Measurements from ENCODE around the gene ATAD3A.
"Not testable (repeated sequence)": the region's sequence is repeated elsewhere in the genome, so short reads cannot be mapped to it uniquely, and the experiment has no call there.

Gene ATAD3A

GRCh38 chr1:1477206-1477605, 34.8 kb upstream of the ATAD3A start:
- no peak for TF ChIP-seq CTCF (IDR thresholded peaks at IDR 0.05; ENCODE audit: borderline replicate concordance, insufficient read depth, low read depth, low read length)
- H3K4me3 ChIP-seq (ENCODE audit: low read depth, low read length) = no peak overlapping the region

- TF ChIP-seq CTCF (IDR thresholded peaks at IDR 0.05; ENCODE audit: borderline replicate concordance, insufficient read depth, low read depth, low read length) = no peak
- H3K4me3 ChIP-seq (ENCODE audit: low read depth, low read length) = no peak overlapping the region
These were observed 32.1 kb upstream of the ATAD3A start for GRCh38 chr1:1479547-1480487.

- not testable (repeated sequence) for H3K4me3 ChIP-seq (ENCODE audit: low read depth, low read length)
These were observed 31.5 kb upstream of the ATAD3A start for GRCh38 chr1:1480488-1480867.

- not testable (repeated sequence) for H3K4me3 ChIP-seq (ENCODE audit: low read depth, low read length)
These were observed 30.2 kb upstream of the ATAD3A start for GRCh38 chr1:1481811-1482210.

- TF ChIP-seq CTCF (IDR thresholded peaks at IDR 0.05; ENCODE audit: borderline replicate concordance, insufficient read depth, low read depth, low read length) = no peak
- no peak overlapping the region for H3K4me3 ChIP-seq (ENCODE audit: low read depth, low read length)
These were observed 29.1 kb upstream of the ATAD3A start for GRCh38 chr1:1482856-1483255.

- no peak for TF ChIP-seq CTCF (IDR thresholded peaks at IDR 0.05; ENCODE audit: borderline replicate concordance, insufficient read depth, low read depth, low read length)
- H3K4me3 ChIP-seq (ENCODE audit: low read depth, low read length) = no peak overlapping the region
These were observed 28.2 kb upstream of the ATAD3A start for GRCh38 chr1:1483714-1484113.

- not testable (repeated sequence) for H3K4me3 ChIP-seq (ENCODE audit: low read depth, low read length)
These were observed 26.8 kb upstream of the ATAD3A start for GRCh38 chr1:1484976-1485750.

- not testable (repeated sequence) for H3K4me3 ChIP-seq (ENCODE audit: low read depth, low read length)
These were observed 26.1 kb upstream of the ATAD3A start for GRCh38 chr1:1485755-1486317.

- no peak overlapping the region for H3K4me3 ChIP-seq (ENCODE audit: low read depth, low read length)
- no peak for TF ChIP-seq CTCF (IDR thresholded peaks at IDR 0.05; ENCODE audit: borderline replicate concordance, insufficient read depth, low read depth, low read length)
These were observed 24.3 kb upstream of the ATAD3A start for GRCh38 chr1:1487701-1488100.
